Stomach smooth muscle (tissue), 2 donors: Measurements from ENCODE around the gene TIMM8B.

Source experiments
- H3K27ac ChIP-seq: one replicate; pipeline ENCODE4 v1.7.0; 2013; ENCODE audit warnings: mild to moderate bottlenecking, low read length, inconsistent platforms
- H3K27me3 ChIP-seq, 2 donors: one replicate each; pipeline ENCODE4 v1.7.0; 2013; ENCODE audit warnings: low read length in 2 of 2; ENCODE audit not compliant: insufficient read depth in 2 of 2, control insufficient read depth in 1 of 2
- H3K36me3 ChIP-seq, 2 donors: one replicate each; pipeline ENCODE4 v1.7.0; 2013; ENCODE audit warnings: low read length in 2 of 2; ENCODE audit not compliant: control insufficient read depth in 2 of 2, insufficient read depth in 2 of 2
- H3K4me1 ChIP-seq: one replicate; pipeline ENCODE4 v1.7.0; 2013; ENCODE audit warnings: low read length; ENCODE audit not compliant: control insufficient read depth, insufficient read depth
- H3K4me3 ChIP-seq, 2 donors: one replicate each; pipeline ENCODE4 v1.7.0; 2013; ENCODE audit warnings: low read length in 2 of 2
- H3K9ac ChIP-seq, 2 donors: one replicate each; pipeline ENCODE4 v1.7.0; 2013; ENCODE audit warnings: low read length in 2 of 2, mild to moderate bottlenecking in 1 of 2
- H3K9me3 ChIP-seq, 2 donors: one replicate each; pipeline ENCODE4 v1.7.0; 2013; ENCODE audit warnings: low read length in 2 of 2; ENCODE audit not compliant: control insufficient read depth in 2 of 2
- donor health status: healthy.
- donor health status: Pancreatic carcinoma.

The TIMM8B gene

GRCh38 chr11:112086422-112087191 is at the start of gene TIMM8B, which contains the start of gene SDHD:
Gene TIMM8B (minus strand): TSS chr11:112086756. CDS start chr11:112086723, 33 bp downstream.
Gene SDHD (plus strand): TSS chr11:112086873. CDS start chr11:112086908, 35 bp downstream.
- Histone ChIP-seq H3K4me3 (peak within 1 kb of the TSS; percentile 99 to 100), H3K4me1 (peaks cover 16% of the 10 kb centered on the region), H3K27ac (peak within 1 kb of the TSS; percentile 76), H3K27me3 (no peaks in the 10 kb centered on the region), H3K9ac (peak within 1 kb of the TSS; percentile 98 to 99), H3K36me3 (peaks cover 35% of the 10 kb centered on the region in 2 donors), H3K9me3 (no peaks in the 10 kb centered on the region)

GRCh38 chr11:112134473-112134872 is 47.9 kb upstream of the TIMM8B start:
- H3K27ac ChIP-seq: no peak overlapping the region

GRCh38 chr11:112132737-112133136 is 46.2 kb upstream of the TIMM8B start:
- Histone ChIP-seq H3K9me3 (no peaks in the 10 kb centered on the region), H3K27ac (no peak overlapping the region), H3K4me3 (no peak overlapping the region), H3K9ac (no peak overlapping the region), H3K36me3 (no peaks in the 10 kb centered on the region), H3K4me1 (no peaks in the 10 kb centered on the region), H3K27me3 (no peaks in the 10 kb centered on the region)

More at GRCh38 chr11:112134473-112134872, 47.9 kb upstream of the TIMM8B start:
- Histone ChIP-seq H3K4me1 (no peaks in the 10 kb centered on the region), H3K9ac (no peak overlapping the region), H3K4me3 (no peak overlapping the region), H3K36me3 (no peaks in the 10 kb centered on the region), H3K9me3 (no peaks in the 10 kb centered on the region), H3K27me3 (no peaks in the 10 kb centered on the region)

- H3K4me1 ChIP-seq: no peaks in the 10 kb centered on the region
- no peaks in the 10 kb centered on the region for H3K36me3 ChIP-seq
- no peaks in the 10 kb centered on the region for H3K9me3 ChIP-seq
- no peak overlapping the region for H3K4me3 ChIP-seq
- no peak overlapping the region for H3K9ac ChIP-seq
- H3K27ac ChIP-seq: no peak overlapping the region
- H3K27me3 ChIP-seq: no peaks in the 10 kb centered on the region
Observed at GRCh38 chr11:112129656-112130055, 43.1 kb upstream of the TIMM8B start.

- no peaks in the 10 kb centered on the region for H3K4me1 ChIP-seq
- H3K27ac ChIP-seq: no peak overlapping the region
- no peak overlapping the region for H3K9ac ChIP-seq
- no peaks in the 10 kb centered on the region for H3K9me3 ChIP-seq
- no peak overlapping the region for H3K4me3 ChIP-seq
- no peaks in the 10 kb centered on the region for H3K27me3 ChIP-seq
- H3K36me3 ChIP-seq: no peaks in the 10 kb centered on the region
Observed at GRCh38 chr11:112128483-112129121, 42.0 kb upstream of the TIMM8B start.

GRCh38 chr11:112127056-112127455 is 40.5 kb upstream of the TIMM8B start:
- H3K4me3 ChIP-seq: no peak overlapping the region
- H3K27ac ChIP-seq: no peak overlapping the region
- H3K9ac ChIP-seq: no peak overlapping the region
- no peaks in the 10 kb centered on the region for H3K36me3 ChIP-seq
- H3K27me3 ChIP-seq: no peaks in the 10 kb centered on the region
- no peaks in the 10 kb centered on the region for H3K9me3 ChIP-seq
- no peaks in the 10 kb centered on the region for H3K4me1 ChIP-seq

- Histone ChIP-seq H3K4me1 (no peaks in the 10 kb centered on the region), H3K9ac (no peak overlapping the region), H3K9me3 (no peaks in the 10 kb centered on the region), H3K4me3 (no peak overlapping the region), H3K27ac (no peak overlapping the region), H3K36me3 (no peaks in the 10 kb centered on the region), H3K27me3 (no peaks in the 10 kb centered on the region)
Observed at GRCh38 chr11:112123129-112123528, 36.6 kb upstream of the TIMM8B start.

GRCh38 chr11:112121981-112122615 is 35.5 kb upstream of the TIMM8B start:
- Histone ChIP-seq H3K27me3 (no peaks in the 10 kb centered on the region), H3K9me3 (no peaks in the 10 kb centered on the region), H3K9ac (no peak overlapping the region), H3K27ac (no peak overlapping the region), H3K4me1 (no peaks in the 10 kb centered on the region), H3K4me3 (no peak overlapping the region), H3K36me3 (no peaks in the 10 kb centered on the region)

GRCh38 chr11:112118176-112118575 is 31.6 kb upstream of the TIMM8B start:
- no peaks in the 10 kb centered on the region for H3K4me1 ChIP-seq
- H3K27ac ChIP-seq: no peak overlapping the region
- no peaks in the 10 kb centered on the region for H3K36me3 ChIP-seq
- no peaks in the 10 kb centered on the region for H3K27me3 ChIP-seq
- H3K4me3 ChIP-seq: no peak overlapping the region
- no peak overlapping the region for H3K9ac ChIP-seq
- no peaks in the 10 kb centered on the region for H3K9me3 ChIP-seq

GRCh38 chr11:112115386-112115785 is 28.8 kb upstream of the TIMM8B start:
- Histone ChIP-seq H3K27me3 (no peaks in the 10 kb centered on the region), H3K36me3 (no peaks in the 10 kb centered on the region), H3K4me3 (no peak overlapping the region), H3K4me1 (no peaks in the 10 kb centered on the region), H3K9me3 (no peaks in the 10 kb centered on the region), H3K27ac (no peak overlapping the region), H3K9ac (no peak overlapping the region)
